PFSK-1 (cell line): ENCODE measurements around the gene AJM1. TPM values are rescaled to one million over a fixed set of nuclear protein-coding genes. Genes with fewer than 3 reads are reported as not detected.
"Not testable (repeated sequence)": the region's sequence is repeated elsewhere in the genome, so short reads cannot be mapped to it uniquely, and the experiment has no call there.

Experiments
- FOXP2 ChIP-seq: optimal IDR thresholded peaks from 2 replicates; pipeline ENCODE3; 2011; ENCODE audit warnings: borderline replicate concordance, control low read depth, inconsistent platforms; ENCODE audit not compliant: insufficient read depth; ENCODE audit errors: extremely low read length, extremely low read depth
- POLR2AphosphoS5 ChIP-seq: IDR thresholded peaks from 2 replicates; pipeline ENCODE4 v1.6.1; 2012; ENCODE audit warnings: low read depth, mild to moderate bottlenecking, control low read depth, low read length, moderate library complexity
- REST ChIP-seq, 2 experiments: IDR thresholded peaks; 2 replicates each; pipeline versions ENCODE4 v1.6.1 to v1.8.0; 2011 to 2012; ENCODE audit warnings: low read depth in 2 of 2, low read length in 2 of 2, control low read depth in 1 of 2, inconsistent platforms in 1 of 2, mild to moderate bottlenecking in 1 of 2, moderate library complexity in 1 of 2; ENCODE audit not compliant: insufficient read depth in 1 of 2
- SIN3A ChIP-seq: IDR thresholded peaks from 2 replicates; pipeline ENCODE4 v1.6.1; 2012; ENCODE audit warnings: mild to moderate bottlenecking, low read length, moderate library complexity, borderline replicate concordance; ENCODE audit not compliant: insufficient read depth
- TAF1 ChIP-seq: IDR thresholded peaks from 2 replicates; pipeline ENCODE4 v1.6.1; 2012; ENCODE audit warnings: low read length, control low read depth, borderline replicate concordance; ENCODE audit not compliant: insufficient read depth
- polyA plus RNA-seq: library from polyadenylated mRNA; unstranded; fragments of >200 nt; gene quantifications from one replicate; pipeline ENCODE4 v1.2.1, GENCODE V29; 2012; ENCODE audit warnings: low read depth, missing spikeins; ENCODE audit not compliant: insufficient read length

The AJM1 gene
- 10.2 TPM for polyA plus RNA-seq

GRCh38 chr9:136842380-136842948 is at the start of gene AJM1:
AJM1 (plus strand) TSS chr9:136842478; CDS start chr9:136844415, 1,937 bp downstream.
- TF ChIP-seq POLR2AphosphoS5, SIN3A, FOXP2: not testable (repeated sequence)

- TF ChIP-seq POLR2AphosphoS5, result no peak
- no peak for TF ChIP-seq SIN3A
- no peak for TF ChIP-seq FOXP2
- TF ChIP-seq TAF1, result no peak
- TF ChIP-seq REST (IDR thresholded peaks at IDR 0.05; ENCODE audit: insufficient read depth in 1 of 2, low read depth in 2 of 2, low read length in 2 of 2), result no peak
Measured at GRCh38 chr9:136793086-136793946, 49.0 kb upstream of the AJM1 start.

GRCh38 chr9:136794281-136794999 is 47.8 kb upstream of the AJM1 start:
- no peak for TF ChIP-seq TAF1
- TF ChIP-seq SIN3A, result no peak
- no peak for TF ChIP-seq POLR2AphosphoS5
- TF ChIP-seq FOXP2, result no peak
- no peak for TF ChIP-seq REST (IDR thresholded peaks at IDR 0.05; ENCODE audit: insufficient read depth in 1 of 2, low read depth in 2 of 2, low read length in 2 of 2)

GRCh38 chr9:136795000-136795348 is 47.3 kb upstream of the AJM1 start:
- TF ChIP-seq SIN3A, result no peak
- no peak for TF ChIP-seq TAF1
- no peak for TF ChIP-seq REST (IDR thresholded peaks at IDR 0.05; ENCODE audit: insufficient read depth in 1 of 2, low read depth in 2 of 2, low read length in 2 of 2)
- no peak for TF ChIP-seq FOXP2
- no peak for TF ChIP-seq POLR2AphosphoS5

GRCh38 chr9:136796238-136796774 is 46.0 kb upstream of the AJM1 start, which contains the start of gene CCDC183:
CCDC183 (plus strand) TSS chr9:136796338; CDS start chr9:136796398, 60 bp downstream.
- TF ChIP-seq FOXP2 (no peak), SIN3A (no peak)

GRCh38 chr9:136798708-136799078 is 43.6 kb upstream of the AJM1 start:
- no peak for TF ChIP-seq SIN3A
- no peak for TF ChIP-seq POLR2AphosphoS5
- no peak for TF ChIP-seq FOXP2
- no peak for TF ChIP-seq TAF1
